HCT116 (cell line): Measurements from ENCODE around the gene PCSK6. TPM values are rescaled to one million over a fixed set of nuclear protein-coding genes. Genes with fewer than 3 reads are reported as not detected.

Source experiments
- ATAC-seq: fragments of 200-7000 bp; cut with Tn5 transposase; 2 replicates; pipeline ENCODE4 v1.9.1; 2020; ENCODE audit warnings: mild to moderate bottlenecking, moderate library complexity
- BruUV-seq: library from RNA; stranded (reverse); fragments of 400-500 nt; replicated peaks from 2 replicates; lab custom pipeline; 2021; lab: Mats Ljungman, UMichigan
- CTCF ChIA-PET: fragments of 300-600 bp; sonication (Branson Sonifier 250); formaldehyde crosslinking; loops from one replicate; lab custom pipeline; 2021; ENCODE audit warnings: antibody characterized with exemption; lab: Charles Lee
- POLR2A ChIA-PET: fragments of 300-600, 350-600 bp; sonication (Branson Sonifier 250); formaldehyde crosslinking; loops from one replicate; lab custom pipeline; 2021; ENCODE audit warnings: antibody characterized with exemption; lab: Charles Lee
- RAD21 ChIA-PET, 2 experiments: fragments of 300-600 bp; sonication (Branson Sonifier 250); formaldehyde crosslinking; loops; one replicate each; lab custom pipeline; 2023; ENCODE audit warnings: low total read pairs in 2 of 2; ENCODE audit not compliant: uncharacterized antibody in 2 of 2, unreplicated experiment in 2 of 2, low non-redundant PET in 1 of 2; lab: Charles Lee
- DNase-seq: peaks from one replicate; pipeline ENCODE4 v3.0.0-alpha.2; 2010; ENCODE audit warnings: low read depth, low spot score
- H2AFZ ChIP-seq: fragments of 200-600 bp; shearing (Covaris generic), sonication (generic); 2 replicates; pipeline ENCODE4 v1.6.1; 2017; ENCODE audit warnings: low read depth, mixed run types, mixed read lengths, antibody characterized with exemption, low read length; ENCODE audit not compliant: poor library complexity, severe bottlenecking
- H3K27ac ChIP-seq: 2 replicates; pipeline ENCODE4 v1.5.1; 2012; ENCODE audit warnings: low read depth, low read length
- H3K27me3 ChIP-seq: fragments of 200-600 bp; sonication (generic); 2 replicates; pipeline ENCODE4 v1.6.1; 2016; ENCODE audit warnings: mixed run types, low read length, mixed read lengths; ENCODE audit not compliant: insufficient read depth
- H3K36me3 ChIP-seq, 2 experiments: fragments of 200-500 bp in 1 of 2; fragments of 200-600 bp in 1 of 2; sonication (Bioruptor generic) in 1 of 2; sonication (generic) in 1 of 2; 2 replicates each; pipeline versions ENCODE4 v1.5.1 to v1.6.1; 2014 to 2016; ENCODE audit warnings: low read length in 2 of 2, inconsistent platforms in 1 of 2, mixed read lengths in 1 of 2, mixed run types in 1 of 2; ENCODE audit not compliant: insufficient read depth in 2 of 2, control insufficient read depth in 1 of 2
- H3K4me1 ChIP-seq, 2 experiments: fragments of 200-600 bp in 1 of 2; sonication (generic) in 1 of 2; 2 replicates each; pipeline versions ENCODE4 v1.5.1 to v1.6.1; 2012 to 2017; ENCODE audit warnings: low read length in 2 of 2, inconsistent platforms in 1 of 2, mild to moderate bottlenecking in 1 of 2, mixed read lengths in 1 of 2, mixed run types in 1 of 2, moderate library complexity in 1 of 2; ENCODE audit not compliant: insufficient read depth in 2 of 2, control insufficient read depth in 1 of 2
- H3K4me2 ChIP-seq: fragments of 200-600 bp; sonication (generic); 2 replicates; pipeline ENCODE4 v1.6.1; 2017; ENCODE audit warnings: mixed run types, low read length, mixed read lengths
- H3K4me3 ChIP-seq, 2 experiments: fragments of 200-600 bp in 1 of 2; sonication (generic) in 1 of 2; replicated peaks in 1 of 2; 2 replicates each; pipeline ENCODE4 v1.5.1; 2011 to 2016; ENCODE audit warnings: low read length in 2 of 2, control low read depth in 1 of 2, low read depth in 1 of 2, mild to moderate bottlenecking in 1 of 2, mixed read lengths in 1 of 2, mixed run types in 1 of 2
- H3K79me2 ChIP-seq: fragments of 200-600 bp; sonication (generic); 2 replicates; pipeline ENCODE4 v1.6.1; 2017; ENCODE audit warnings: mild to moderate bottlenecking, mixed run types, low read length, moderate library complexity, mixed read lengths; ENCODE audit not compliant: insufficient read depth
- H3K9ac ChIP-seq: fragments of 200-600 bp; sonication (generic); 2 replicates; pipeline ENCODE4 v1.6.1; 2016; ENCODE audit warnings: low read length, mixed read lengths
- H3K9me2 ChIP-seq: fragments of 200-600 bp; sonication (generic), shearing (Covaris generic); 2 replicates; pipeline ENCODE4 v1.6.1; 2017; ENCODE audit warnings: mixed run types, mild to moderate bottlenecking, moderate library complexity; ENCODE audit not compliant: insufficient read depth
- H3K9me3 ChIP-seq, 2 experiments: fragments of 200-500 bp in 1 of 2; fragments of 200-600 bp in 1 of 2; sonication (Bioruptor generic) in 1 of 2; sonication (generic) in 1 of 2; 2 replicates each; pipeline ENCODE4 v1.6.1; 2014 to 2017; ENCODE audit warnings: low read length in 2 of 2, mixed read lengths in 2 of 2, inconsistent platforms in 1 of 2, low read depth in 1 of 2, mild to moderate bottlenecking in 1 of 2, mixed run types in 1 of 2, moderate library complexity in 1 of 2; ENCODE audit not compliant: control insufficient read depth in 1 of 2, insufficient read depth in 1 of 2
- H4K20me1 ChIP-seq: fragments of 200-600 bp; sonication (generic), shearing (Covaris generic); 2 replicates; pipeline ENCODE4 v1.6.1; 2017; ENCODE audit warnings: mixed run types, mild to moderate bottlenecking, moderate library complexity; ENCODE audit not compliant: insufficient read depth
- MAX ChIP-seq: IDR thresholded peaks from 2 replicates; pipeline ENCODE4 v1.6.1; 2012
- YY1 ChIP-seq: IDR thresholded peaks from 2 replicates; pipeline ENCODE4 v1.6.1; 2011; ENCODE audit warnings: low read length, low read depth, moderate library complexity, mild to moderate bottlenecking; ENCODE audit not compliant: insufficient replicate concordance; ENCODE audit errors: extremely low read depth
- ZNF274 ChIP-seq: fragments of 200-500 bp; sonication (Bioruptor generic); IDR thresholded peaks from 2 replicates; pipeline ENCODE4 v1.6.1; 2014; ENCODE audit warnings: mild to moderate bottlenecking, low read depth, low read length, inconsistent platforms
- intact Hi-C: fragments of 100-400 bp; cut with micrococcal nuclease; formaldehyde crosslinking; loops from 2 replicates; pipeline ENCODE4 v1.10.0; 2022
- total RNA-seq: library from RNA; stranded (reverse); gene quantifications from one replicate; pipeline ENCODE4 v1.2.1, GENCODE V29; 2021; ENCODE audit not compliant: unreplicated experiment
- TF ChIP-seq, protein P1 (sequence below): IDR thresholded peaks from 2 replicates; pipeline ENCODE4 v1.6.1; 2012; ENCODE audit warnings: low read depth

The PCSK6 gene
- total RNA-seq, 1 experiment from 2014 or later: 13.5 TPM

- ChIA-PET RAD21 (no interaction called here), CTCF (no interaction called here), POLR2A (interaction anchor here (0.6 kb wide), 1 partner anchor 273 kb away, joined by 3 read pairs; the partner anchor contains the start of gene CHSY1)
- TF ChIP-seq MAX: no peak
- TF ChIP-seq, protein P1, sequence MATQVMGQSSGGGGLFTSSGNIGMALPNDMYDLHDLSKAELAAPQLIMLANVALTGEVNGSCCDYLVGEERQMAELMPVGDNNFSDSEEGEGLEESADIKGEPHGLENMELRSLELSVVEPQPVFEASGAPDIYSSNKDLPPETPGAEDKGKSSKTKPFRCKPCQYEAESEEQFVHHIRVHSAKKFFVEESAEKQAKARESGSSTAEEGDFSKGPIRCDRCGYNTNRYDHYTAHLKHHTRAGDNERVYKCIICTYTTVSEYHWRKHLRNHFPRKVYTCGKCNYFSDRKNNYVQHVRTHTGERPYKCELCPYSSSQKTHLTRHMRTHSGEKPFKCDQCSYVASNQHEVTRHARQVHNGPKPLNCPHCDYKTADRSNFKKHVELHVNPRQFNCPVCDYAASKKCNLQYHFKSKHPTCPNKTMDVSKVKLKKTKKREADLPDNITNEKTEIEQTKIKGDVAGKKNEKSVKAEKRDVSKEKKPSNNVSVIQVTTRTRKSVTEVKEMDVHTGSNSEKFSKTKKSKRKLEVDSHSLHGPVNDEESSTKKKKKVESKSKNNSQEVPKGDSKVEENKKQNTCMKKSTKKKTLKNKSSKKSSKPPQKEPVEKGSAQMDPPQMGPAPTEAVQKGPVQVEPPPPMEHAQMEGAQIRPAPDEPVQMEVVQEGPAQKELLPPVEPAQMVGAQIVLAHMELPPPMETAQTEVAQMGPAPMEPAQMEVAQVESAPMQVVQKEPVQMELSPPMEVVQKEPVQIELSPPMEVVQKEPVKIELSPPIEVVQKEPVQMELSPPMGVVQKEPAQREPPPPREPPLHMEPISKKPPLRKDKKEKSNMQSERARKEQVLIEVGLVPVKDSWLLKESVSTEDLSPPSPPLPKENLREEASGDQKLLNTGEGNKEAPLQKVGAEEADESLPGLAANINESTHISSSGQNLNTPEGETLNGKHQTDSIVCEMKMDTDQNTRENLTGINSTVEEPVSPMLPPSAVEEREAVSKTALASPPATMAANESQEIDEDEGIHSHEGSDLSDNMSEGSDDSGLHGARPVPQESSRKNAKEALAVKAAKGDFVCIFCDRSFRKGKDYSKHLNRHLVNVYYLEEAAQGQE: no peak
- no peak for TF ChIP-seq YY1
- TF ChIP-seq ZNF274: no peak
- Histone ChIP-seq H2AFZ (no peak overlapping the region), H3K9ac (no peak overlapping the region), H3K27ac (no peak overlapping the region), H4K20me1 (no peaks in the 10 kb centered on the region), H3K4me2 (no peak overlapping the region), H3K79me2 (no peaks in the 10 kb centered on the region), H3K9me2 (no peaks in the 10 kb centered on the region), H3K36me3 (no peaks in the 10 kb centered on the region), H3K4me3 (no peak overlapping the region), H3K27me3 (no peaks in the 10 kb centered on the region), H3K9me3 (no peaks in the 10 kb centered on the region), H3K4me1 (peaks cover 2 to 13% of the 10 kb centered on the region in 2 experiments; a peak in 1 of 4 replicates)
- ATAC-seq (no peak), DNase-seq (no peak)
- no TSS peak for BruUV-seq
- intact Hi-C loops: no loop called here
Observed at GRCh38 chr15:101525087-101525669, 35.7 kb upstream of the PCSK6 start.
